ENCODE results near the gene DNAL1. TPM values are rescaled to one million over a fixed set of nuclear protein-coding genes. Genes with fewer than 3 reads are reported as not detected.

Gene DNAL1
- total and polyA plus RNA-seq, 8 donors = 14.6 to 19.5 (median 17.0) TPM

- peaks cover 0 to 4% of the 10 kb centered on the region in 2 donors for H3K36me3 ChIP-seq
- TF ChIP-seq, protein P1, sequence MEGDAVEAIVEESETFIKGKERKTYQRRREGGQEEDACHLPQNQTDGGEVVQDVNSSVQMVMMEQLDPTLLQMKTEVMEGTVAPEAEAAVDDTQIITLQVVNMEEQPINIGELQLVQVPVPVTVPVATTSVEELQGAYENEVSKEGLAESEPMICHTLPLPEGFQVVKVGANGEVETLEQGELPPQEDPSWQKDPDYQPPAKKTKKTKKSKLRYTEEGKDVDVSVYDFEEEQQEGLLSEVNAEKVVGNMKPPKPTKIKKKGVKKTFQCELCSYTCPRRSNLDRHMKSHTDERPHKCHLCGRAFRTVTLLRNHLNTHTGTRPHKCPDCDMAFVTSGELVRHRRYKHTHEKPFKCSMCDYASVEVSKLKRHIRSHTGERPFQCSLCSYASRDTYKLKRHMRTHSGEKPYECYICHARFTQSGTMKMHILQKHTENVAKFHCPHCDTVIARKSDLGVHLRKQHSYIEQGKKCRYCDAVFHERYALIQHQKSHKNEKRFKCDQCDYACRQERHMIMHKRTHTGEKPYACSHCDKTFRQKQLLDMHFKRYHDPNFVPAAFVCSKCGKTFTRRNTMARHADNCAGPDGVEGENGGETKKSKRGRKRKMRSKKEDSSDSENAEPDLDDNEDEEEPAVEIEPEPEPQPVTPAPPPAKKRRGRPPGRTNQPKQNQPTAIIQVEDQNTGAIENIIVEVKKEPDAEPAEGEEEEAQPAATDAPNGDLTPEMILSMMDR (IDR thresholded peaks at IDR 0.05) = no peak
- no peaks in the 10 kb centered on the region for H3K4me1 ChIP-seq
- H3K4me3 ChIP-seq = no peak overlapping the region
- ATAC-seq (no peak), DNase-seq (no peak)
- no peaks in the 10 kb centered on the region for H3K27me3 ChIP-seq
- no peaks in the 10 kb centered on the region for H3K9me3 ChIP-seq
- no peak overlapping the region for H3K27ac ChIP-seq
- intact Hi-C loops (cut with DNase I) = no loop called here
Measured at GRCh38 chr14:73684627-73685026, 39.8 kb downstream of the DNAL1 start.

GRCh38 chr14:73685328-73685727, 40.5 kb downstream of the DNAL1 start:
- intact Hi-C loops (cut with DNase I) = no loop called here
- H3K36me3 ChIP-seq = peaks cover 0 to 11% of the 10 kb centered on the region in 2 donors

DNA sequence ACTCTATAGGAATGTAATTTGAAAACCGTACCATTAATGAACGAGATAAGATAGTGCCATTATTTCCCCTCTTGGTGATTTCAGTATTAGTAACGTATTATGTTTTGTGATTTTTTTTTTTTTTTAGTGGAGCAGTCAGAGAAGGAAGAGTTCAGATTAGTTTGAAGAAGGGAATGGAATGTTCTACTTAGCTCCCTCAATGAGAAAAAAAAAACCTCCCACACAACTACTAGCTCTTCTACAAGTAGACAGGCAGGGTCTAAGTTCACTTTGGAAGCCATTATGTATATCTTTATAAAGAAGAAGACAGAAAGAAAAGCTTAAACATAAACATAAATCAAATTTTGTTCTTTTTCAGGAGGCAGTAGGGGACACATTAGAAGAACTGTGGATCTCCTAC, 42.1 kb downstream of the DNAL1 start:
- DNase-seq = no peak
- peaks cover 0 to 18% of the 10 kb centered on the region in 2 donors for H3K36me3 ChIP-seq
- H3K4me1 ChIP-seq = no peaks in the 10 kb centered on the region
- no peak overlapping the region for H3K27ac ChIP-seq
- H3K27me3 ChIP-seq = no peaks in the 10 kb centered on the region
- TF ChIP-seq, protein P1 (IDR thresholded peaks at IDR 0.05) = no peak
- no peaks in the 10 kb centered on the region for H3K9me3 ChIP-seq
- no peak for ATAC-seq
- intact Hi-C loops (cut with DNase I) = no loop called here
- no peak overlapping the region for H3K4me3 ChIP-seq

More at GRCh38 chr14:73685328-73685727, 40.5 kb downstream of the DNAL1 start:
- no peaks in the 10 kb centered on the region for H3K9me3 ChIP-seq
- no peaks in the 10 kb centered on the region for H3K4me1 ChIP-seq
- ATAC-seq (peak; percentile 63), DNase-seq (peak in 1 of 4 donors; percentile 52)
- H3K4me3 ChIP-seq = no peak overlapping the region
- no peaks in the 10 kb centered on the region for H3K27me3 ChIP-seq
- no peak overlapping the region for H3K27ac ChIP-seq
- TF ChIP-seq, protein P1 (IDR thresholded peaks at IDR 0.05) = no peak

- H3K27ac ChIP-seq = no peak overlapping the region
- ATAC-seq = no peak
- no peaks in the 10 kb centered on the region for H3K9me3 ChIP-seq
- no peaks in the 10 kb centered on the region for H3K27me3 ChIP-seq
- intact Hi-C loops (cut with DNase I) = no loop called here
- H3K4me1 ChIP-seq = no peaks in the 10 kb centered on the region
- H3K4me3 ChIP-seq = no peak overlapping the region
- H3K36me3 ChIP-seq = peaks cover 0 to 35% of the 10 kb centered on the region in 2 donors
- TF ChIP-seq, protein P1 (IDR thresholded peaks at IDR 0.05) = no peak
- no peak for DNase-seq
Measured at GRCh38 chr14:73694083-73694482, 49.3 kb downstream of the DNAL1 start.

GRCh38 chr14:73695082-73695481, 50.3 kb downstream of the DNAL1 start:
- H3K4me1 ChIP-seq = no peaks in the 10 kb centered on the region
- H3K9me3 ChIP-seq = no peaks in the 10 kb centered on the region
- TF ChIP-seq, protein P1 (IDR thresholded peaks at IDR 0.05) = no peak
- no peak overlapping the region for H3K27ac ChIP-seq
- no peak overlapping the region for H3K4me3 ChIP-seq
- no peaks in the 10 kb centered on the region for H3K27me3 ChIP-seq
- intact Hi-C loops (cut with DNase I) = no loop called here
- ATAC-seq (no peak), DNase-seq (no peak)
- H3K36me3 ChIP-seq = peaks cover 0 to 26% of the 10 kb centered on the region in 2 donors
